ENCODE results near the gene SERPINB1. TPM values are rescaled to one million over a fixed set of nuclear protein-coding genes. Genes with fewer than 3 reads are reported as not detected.

The SERPINB1 gene
- total and polyA plus RNA-seq, 9 of the 15 experiments (the other 6 are each of a cell fraction or from before 2014, with no cell fraction given) = 33.9 to 108 (median 63.8) TPM

DNA sequence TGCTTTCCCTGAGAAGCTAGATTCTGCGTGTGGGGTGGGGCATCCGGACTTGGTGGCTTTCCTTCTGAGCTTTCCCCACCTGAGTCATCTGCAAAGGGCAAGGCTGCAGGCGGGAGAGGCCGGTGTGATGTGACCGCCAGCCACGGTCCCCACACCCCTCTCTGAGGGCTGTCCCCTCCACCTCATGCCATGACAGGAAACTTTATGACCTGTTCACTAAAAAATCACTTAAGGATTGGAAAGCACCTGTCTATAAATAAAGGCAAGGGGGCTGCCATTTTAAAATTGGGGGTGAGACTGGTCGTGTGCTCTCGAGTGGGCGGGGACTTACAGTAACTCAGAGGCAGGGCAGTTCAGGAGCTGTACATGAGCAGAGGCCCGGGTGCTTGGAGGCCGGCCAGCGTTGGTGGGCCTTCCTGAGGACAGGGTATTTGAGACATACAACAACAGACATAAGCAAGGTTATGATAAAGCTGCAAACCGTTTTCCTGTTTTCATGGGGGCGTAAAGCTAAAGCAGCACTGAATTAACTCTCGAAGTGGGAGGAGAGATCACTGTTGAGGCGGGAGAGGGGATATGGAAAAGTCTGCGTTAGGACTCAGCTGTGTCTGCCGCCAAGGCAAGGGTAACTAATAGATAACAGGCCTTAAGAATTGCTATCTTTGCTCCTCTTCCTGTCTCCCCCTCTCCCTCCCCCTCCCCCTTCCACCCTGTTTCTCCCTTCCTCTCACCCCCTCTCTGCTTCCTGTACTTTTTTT is 16.1 kb upstream of the SERPINB1 start (continued):
- no peak for TF ChIP-seq NUFIP1 (IDR thresholded peaks at IDR 0.05; ENCODE audit: partially characterized antibody)
- TF ChIP-seq, protein P1, sequence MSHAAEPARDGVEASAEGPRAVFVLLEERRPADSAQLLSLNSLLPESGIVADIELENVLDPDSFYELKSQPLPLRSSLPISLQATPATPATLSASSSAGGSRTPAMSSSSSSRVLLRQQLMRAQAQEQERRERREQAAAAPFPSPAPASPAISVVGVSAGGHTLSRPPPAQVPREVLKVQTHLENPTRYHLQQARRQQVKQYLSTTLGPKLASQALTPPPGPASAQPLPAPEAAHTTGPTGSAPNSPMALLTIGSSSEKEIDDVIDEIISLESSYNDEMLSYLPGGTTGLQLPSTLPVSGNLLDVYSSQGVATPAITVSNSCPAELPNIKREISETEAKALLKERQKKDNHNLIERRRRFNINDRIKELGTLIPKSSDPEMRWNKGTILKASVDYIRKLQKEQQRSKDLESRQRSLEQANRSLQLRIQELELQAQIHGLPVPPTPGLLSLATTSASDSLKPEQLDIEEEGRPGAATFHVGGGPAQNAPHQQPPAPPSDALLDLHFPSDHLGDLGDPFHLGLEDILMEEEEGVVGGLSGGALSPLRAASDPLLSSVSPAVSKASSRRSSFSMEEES (CRISPR knock-in tag; IDR thresholded peaks at IDR 0.05) = no peak
- TF ChIP-seq ZKSCAN8 (CRISPR knock-in tag; IDR thresholded peaks at IDR 0.05) = no peak; the same call in 1 of the 2 replicates
- no peak for TF ChIP-seq ZNF668 (CRISPR knock-in tag; IDR thresholded peaks at IDR 0.05)
- no peak for TF ChIP-seq SREBF2 (CRISPR knock-in tag; IDR thresholded peaks at IDR 0.05)
- TF ChIP-seq ILK (tag; IDR thresholded peaks at IDR 0.05; ENCODE audit: borderline replicate concordance, low read depth) = 0 out of 2 replicates have a peak, but pooled peaks have one; percentile 50
- TF ChIP-seq CBX1 (IDR thresholded peaks at IDR 0.05; ENCODE audit: low read depth) = no peak
- no peak for TF ChIP-seq HNRNPL (IDR thresholded peaks at IDR 0.05; ENCODE audit: low read depth, low read length)
- TF ChIP-seq, protein P2, sequence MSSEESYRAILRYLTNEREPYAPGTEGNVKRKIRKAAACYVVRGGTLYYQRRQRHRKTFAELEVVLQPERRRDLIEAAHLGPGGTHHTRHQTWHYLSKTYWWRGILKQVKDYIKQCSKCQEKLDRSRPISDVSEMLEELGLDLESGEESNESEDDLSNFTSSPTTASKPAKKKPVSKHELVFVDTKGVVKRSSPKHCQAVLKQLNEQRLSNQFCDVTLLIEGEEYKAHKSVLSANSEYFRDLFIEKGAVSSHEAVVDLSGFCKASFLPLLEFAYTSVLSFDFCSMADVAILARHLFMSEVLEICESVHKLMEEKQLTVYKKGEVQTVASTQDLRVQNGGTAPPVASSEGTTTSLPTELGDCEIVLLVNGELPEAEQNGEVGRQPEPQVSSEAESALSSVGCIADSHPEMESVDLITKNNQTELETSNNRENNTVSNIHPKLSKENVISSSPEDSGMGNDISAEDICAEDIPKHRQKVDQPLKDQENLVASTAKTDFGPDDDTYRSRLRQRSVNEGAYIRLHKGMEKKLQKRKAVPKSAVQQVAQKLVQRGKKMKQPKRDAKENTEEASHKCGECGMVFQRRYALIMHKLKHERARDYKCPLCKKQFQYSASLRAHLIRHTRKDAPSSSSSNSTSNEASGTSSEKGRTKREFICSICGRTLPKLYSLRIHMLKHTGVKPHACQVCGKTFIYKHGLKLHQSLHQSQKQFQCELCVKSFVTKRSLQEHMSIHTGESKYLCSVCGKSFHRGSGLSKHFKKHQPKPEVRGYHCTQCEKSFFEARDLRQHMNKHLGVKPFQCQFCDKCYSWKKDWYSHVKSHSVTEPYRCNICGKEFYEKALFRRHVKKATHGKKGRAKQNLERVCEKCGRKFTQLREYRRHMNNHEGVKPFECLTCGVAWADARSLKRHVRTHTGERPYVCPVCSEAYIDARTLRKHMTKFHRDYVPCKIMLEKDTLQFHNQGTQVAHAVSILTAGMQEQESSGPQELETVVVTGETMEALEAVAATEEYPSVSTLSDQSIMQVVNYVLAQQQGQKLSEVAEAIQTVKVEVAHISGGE (CRISPR knock-in tag; IDR thresholded peaks at IDR 0.05) = no peak
- no peak for TF ChIP-seq RBM34 (IDR thresholded peaks at IDR 0.05; ENCODE audit: borderline replicate concordance, insufficient read depth, low read length)
- TF ChIP-seq TAF15 (IDR thresholded peaks at IDR 0.05; ENCODE audit: low read depth, low read length) = no peak
- TF ChIP-seq GATAD2A (IDR thresholded peaks at IDR 0.05) = peak; percentile 46; the same call in 1 of the 2 replicates
- no peak for TF ChIP-seq MIER1 (IDR thresholded peaks at IDR 0.05; ENCODE audit: low read depth)
- TF ChIP-seq ZNF232 (CRISPR knock-in tag; IDR thresholded peaks at IDR 0.05) = no peak
- TF ChIP-seq, protein P3, sequence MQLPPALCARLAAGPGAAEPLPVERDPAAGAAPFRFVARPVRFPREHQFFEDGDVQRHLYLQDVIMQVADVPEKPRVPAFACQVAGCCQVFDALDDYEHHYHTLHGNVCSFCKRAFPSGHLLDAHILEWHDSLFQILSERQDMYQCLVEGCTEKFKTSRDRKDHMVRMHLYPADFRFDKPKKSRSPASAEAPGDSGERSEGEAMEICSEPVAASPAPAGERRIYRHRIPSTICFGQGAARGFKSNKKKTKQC (CRISPR knock-in tag; IDR thresholded peaks at IDR 0.05) = peak; percentile 57; the same call in 1 of the 2 replicates
- TF ChIP-seq SREBF1 (IDR thresholded peaks at IDR 0.05; ENCODE audit: borderline replicate concordance, low read depth, low read length) = no peak
- TF ChIP-seq NCOA6 (IDR thresholded peaks at IDR 0.05) = no peak
- TF ChIP-seq, protein P4, sequence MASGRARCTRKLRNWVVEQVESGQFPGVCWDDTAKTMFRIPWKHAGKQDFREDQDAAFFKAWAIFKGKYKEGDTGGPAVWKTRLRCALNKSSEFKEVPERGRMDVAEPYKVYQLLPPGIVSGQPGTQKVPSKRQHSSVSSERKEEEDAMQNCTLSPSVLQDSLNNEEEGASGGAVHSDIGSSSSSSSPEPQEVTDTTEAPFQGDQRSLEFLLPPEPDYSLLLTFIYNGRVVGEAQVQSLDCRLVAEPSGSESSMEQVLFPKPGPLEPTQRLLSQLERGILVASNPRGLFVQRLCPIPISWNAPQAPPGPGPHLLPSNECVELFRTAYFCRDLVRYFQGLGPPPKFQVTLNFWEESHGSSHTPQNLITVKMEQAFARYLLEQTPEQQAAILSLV (tag; IDR thresholded peaks at IDR 0.05) = no peak; the same call in 1 of the 2 replicates
- TF ChIP-seq, protein P5, sequence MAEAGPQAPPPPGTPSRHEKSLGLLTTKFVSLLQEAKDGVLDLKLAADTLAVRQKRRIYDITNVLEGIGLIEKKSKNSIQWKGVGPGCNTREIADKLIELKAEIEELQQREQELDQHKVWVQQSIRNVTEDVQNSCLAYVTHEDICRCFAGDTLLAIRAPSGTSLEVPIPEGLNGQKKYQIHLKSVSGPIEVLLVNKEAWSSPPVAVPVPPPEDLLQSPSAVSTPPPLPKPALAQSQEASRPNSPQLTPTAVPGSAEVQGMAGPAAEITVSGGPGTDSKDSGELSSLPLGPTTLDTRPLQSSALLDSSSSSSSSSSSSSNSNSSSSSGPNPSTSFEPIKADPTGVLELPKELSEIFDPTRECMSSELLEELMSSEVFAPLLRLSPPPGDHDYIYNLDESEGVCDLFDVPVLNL (CRISPR knock-in tag; IDR thresholded peaks at IDR 0.05; ENCODE audit: low read depth) = 0 out of 2 replicates have a peak, but pooled peaks have one; percentile 0
- no peak for TF ChIP-seq ESRRA (IDR thresholded peaks at IDR 0.05; ENCODE audit: borderline replicate concordance, low read depth)
